Erythroblast (primary cell): ENCODE measurements around the gene HSPA1L.

Source experiments
- GATA1 ChIP-seq: IDR thresholded peaks from 2 replicates; pipeline ENCODE4 v1.6.1; 2011; ENCODE audit warnings: low read depth, mild to moderate bottlenecking, control low read depth, low read length, moderate library complexity
- POLR2A ChIP-seq: IDR thresholded peaks from 2 replicates; pipeline ENCODE4 v1.6.1; 2011; ENCODE audit warnings: mild to moderate bottlenecking, low read length

- TF ChIP-seq POLR2A (no peak), GATA1 (no peak)
Observed at GRCh38 chr6:31837369-31838113, 22.5 kb upstream of the HSPA1L start.
